T1000 (cell line): ENCODE data around the gene ZSCAN18.
"Not testable (repeated sequence)": the region's sequence is repeated elsewhere in the genome, so short reads cannot be mapped to it uniquely, and the experiment has no call there.

Source experiments
- DNase-seq: peaks from one replicate; lab custom pipeline; 2025; ENCODE audit warnings: mixed read lengths; lab: John Stamatoyannopoulos, UW

ZSCAN18 gene, protein sequence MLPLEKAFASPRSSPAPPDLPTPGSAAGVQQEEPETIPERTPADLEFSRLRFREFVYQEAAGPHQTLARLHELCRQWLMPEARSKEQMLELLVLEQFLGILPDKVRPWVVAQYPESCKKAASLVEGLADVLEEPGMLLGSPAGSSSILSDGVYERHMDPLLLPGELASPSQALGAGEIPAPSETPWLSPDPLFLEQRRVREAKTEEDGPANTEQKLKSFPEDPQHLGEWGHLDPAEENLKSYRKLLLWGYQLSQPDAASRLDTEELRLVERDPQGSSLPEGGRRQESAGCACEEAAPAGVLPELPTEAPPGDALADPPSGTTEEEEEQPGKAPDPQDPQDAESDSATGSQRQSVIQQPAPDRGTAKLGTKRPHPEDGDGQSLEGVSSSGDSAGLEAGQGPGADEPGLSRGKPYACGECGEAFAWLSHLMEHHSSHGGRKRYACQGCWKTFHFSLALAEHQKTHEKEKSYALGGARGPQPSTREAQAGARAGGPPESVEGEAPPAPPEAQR

DNA sequence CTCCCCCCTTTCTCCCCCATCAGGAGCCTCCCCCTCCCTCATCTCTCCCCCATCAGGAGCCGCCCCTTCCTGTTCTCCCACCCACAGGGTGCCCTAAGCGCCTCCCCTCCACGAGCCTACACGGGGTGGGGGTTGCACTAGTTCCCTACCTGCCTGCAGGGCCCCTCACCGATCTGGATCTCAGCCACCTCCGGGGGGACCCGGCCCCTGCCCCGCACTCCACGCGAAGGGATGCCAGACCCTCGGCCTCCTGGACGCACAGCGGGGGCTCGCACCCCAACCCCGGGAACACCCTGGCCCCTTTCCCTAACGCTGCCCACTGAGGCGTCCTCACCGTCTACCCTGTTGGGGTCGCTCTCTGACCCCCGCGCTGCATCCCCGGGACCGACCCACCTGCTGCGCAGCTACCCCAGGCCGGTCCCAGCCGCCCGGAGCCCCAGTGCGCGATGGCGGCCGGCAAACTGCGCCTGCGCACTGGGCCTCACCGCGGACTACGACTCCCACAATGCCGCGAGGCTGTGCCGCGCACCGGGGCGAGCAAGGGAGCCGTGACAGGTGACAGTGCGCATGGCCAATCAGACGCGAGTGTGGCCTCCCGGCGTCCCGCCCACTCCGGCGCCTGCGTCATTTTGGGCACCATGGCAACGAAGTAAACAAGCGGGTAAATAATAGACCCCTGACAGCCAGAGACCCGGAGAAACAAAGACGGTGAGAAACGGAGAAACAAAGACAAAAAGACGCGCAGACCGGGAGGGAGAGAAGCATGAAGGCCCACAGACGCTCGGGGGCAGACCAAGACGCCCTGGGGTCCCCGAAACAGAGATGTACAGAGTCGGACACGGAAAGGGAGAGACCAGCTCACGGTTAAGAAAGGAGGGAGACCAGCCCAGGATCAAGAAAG is at the start of gene ZSCAN18:
ZSCAN18 (minus strand) TSS at position 451 of the 901 bp plus-strand sequence. CDS start 7,964 bp downstream, outside the sequence.
- DNase-seq, result peak; percentile 99

DNA sequence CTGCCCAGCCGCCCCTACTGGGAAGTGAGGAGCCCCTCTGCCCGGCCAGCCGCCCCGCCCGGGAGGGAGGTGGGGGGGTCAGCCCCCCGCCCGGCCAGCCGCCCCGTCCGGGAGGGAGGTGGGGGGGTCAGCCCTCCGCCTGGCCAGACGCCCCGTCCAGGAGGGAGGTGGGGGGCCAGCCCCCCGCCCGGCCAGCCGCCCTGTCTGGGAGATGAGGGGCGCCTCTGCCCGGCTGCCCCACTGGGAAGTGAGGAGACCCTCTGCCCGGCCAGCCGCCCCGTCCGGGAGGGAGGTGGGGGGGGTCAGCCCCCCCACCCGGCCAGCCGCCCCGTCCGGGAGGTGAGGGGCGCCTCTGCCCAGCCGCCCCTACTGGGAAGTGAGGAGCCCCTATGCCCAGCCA is 49.4 kb upstream of the ZSCAN18 start:
- not testable (repeated sequence) for DNase-seq

DNA sequence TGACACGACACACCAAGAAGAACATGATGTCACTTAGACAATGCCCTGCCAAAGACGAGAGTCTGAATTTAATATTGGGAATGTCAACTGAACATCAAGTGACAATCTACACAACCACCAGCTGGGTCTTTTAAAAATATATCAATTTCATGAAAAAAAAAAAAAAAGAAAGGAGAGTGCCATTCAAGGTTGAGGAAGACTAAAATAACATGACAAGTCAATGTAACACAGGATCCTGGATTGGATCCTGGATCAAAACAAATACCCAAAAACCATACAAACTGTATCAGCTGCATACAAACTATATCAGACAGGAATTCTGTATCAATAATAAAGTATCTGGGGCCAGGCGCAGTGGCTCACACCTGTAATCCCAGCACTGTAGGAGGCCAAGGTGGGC is 47.8 kb upstream of the ZSCAN18 start:
- DNase-seq, result no peak

DNA sequence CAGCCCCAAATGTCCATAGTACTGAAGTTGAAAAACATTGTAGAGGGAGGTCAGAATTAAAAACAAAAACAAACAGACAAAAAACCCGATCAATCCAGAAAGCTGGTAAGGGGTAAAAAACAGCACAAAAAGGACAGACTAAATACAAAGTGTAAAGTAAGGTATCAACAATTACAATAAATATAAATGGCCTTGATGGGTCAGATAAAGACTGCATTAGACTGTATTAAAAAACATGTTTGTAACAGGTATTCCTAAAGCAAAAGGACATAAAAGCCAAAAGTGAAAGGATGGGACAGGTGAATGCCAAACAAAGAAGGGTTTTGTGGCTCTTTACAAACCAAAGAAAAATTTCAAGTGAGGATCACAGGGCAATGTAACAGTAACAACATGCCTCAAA is 36.2 kb upstream of the ZSCAN18 start:
- no peak for DNase-seq

DNA sequence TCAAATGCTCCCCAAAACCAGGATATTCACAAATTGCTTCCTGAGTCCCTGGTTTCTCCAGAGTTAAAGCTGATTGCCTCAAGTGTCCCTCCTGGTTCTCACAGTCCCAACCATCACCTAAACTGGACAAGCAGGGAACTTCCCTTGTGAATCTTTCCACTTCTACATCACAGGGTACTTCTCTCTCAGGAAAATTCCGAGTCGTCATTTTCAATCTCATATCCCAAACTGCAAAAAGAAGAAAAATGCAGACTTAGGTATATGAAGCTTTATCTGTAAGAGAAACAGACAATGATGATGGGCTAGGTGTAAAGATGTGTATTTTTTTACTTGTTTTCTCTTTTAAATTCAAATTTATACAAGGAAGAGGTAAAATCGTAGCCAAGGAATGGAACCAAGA is 31.3 kb upstream of the ZSCAN18 start:
- DNase-seq, result no peak

DNA sequence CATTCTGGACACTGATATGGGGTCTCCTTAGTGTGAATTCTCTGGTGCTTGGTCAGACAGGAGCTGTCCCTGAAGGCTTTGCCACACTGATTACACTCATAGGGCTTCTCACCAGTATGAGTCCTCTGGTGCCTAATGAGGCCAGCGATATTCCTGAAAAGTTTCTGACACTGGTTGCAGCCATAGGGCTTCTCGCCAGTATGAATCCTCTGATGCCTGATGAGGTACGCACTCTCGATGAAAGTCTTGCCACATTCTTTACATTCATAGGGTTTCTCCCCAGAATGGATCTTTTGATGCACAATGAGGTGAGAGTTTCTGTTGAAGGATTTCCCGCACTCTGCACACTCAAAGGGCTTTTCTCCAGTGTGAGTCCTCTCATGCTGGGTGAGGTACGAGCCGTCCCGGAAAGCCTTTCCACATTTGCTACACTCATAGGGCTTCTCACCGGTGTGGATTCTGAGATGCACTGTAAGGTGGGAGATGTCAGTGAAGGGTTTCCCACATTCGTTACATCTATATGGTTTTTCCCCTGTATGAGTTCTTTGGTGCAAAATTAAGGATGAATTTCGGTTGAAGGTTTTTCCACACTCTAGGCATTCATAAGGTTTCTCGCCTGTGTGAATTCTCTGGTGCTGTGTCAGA is 30.1 kb upstream of the ZSCAN18 start:
- no peak for DNase-seq

DNA sequence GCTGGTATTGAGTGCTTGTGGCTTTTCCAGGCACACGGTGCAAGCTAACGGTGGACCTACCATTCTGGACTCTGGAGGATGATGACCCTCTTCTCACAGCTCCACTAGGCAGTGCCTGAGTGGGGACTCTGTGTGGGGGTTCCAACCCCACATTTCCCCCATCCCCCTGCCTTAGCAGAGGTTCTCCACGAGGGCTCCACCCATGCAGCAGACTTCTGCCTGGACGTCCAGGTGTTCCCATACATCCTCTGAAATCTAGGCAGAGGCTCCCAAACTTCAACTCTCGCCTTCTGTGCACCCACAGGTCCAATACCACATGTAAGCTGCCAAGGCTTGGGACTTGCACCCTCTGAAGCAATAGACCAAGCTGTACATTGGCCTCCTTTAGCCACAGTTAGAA is 25.3 kb upstream of the ZSCAN18 start:
- no peak for DNase-seq

DNA sequence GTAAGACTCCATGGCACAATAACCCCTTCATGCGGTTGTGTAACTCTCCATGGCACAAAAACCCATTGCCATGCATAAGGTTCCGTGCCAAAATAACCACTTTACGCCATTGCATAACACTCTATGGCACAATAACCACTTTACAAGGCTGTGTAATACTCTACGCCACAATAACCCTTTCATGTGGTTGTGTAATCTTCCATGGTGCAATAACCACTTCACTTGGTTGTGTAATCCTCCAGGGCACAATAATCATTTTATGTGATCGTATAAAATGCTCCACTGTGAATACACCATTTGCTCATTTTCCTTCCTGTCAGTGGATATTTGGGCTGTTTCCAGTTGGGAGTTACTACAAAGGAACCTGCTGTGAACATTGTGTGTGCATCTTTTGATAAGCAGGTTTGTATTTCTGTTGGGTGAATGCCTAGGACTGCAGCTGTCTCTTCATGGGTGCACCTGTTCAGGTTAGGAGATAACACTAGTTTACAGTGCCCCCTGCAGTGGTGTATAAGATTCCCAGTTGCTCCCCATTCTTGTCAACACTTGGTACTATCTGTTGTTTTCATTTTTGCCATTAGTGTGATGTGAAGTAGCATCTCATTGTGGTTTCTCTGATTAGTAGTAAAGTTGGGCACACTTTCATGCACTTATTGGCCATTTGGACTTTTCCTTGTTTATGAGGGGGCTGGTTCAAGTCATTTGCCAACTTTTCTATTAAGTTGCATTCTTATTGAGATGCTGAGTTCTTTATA is 21.1 kb upstream of the ZSCAN18 start:
- DNase-seq, result peak; percentile 62

DNA sequence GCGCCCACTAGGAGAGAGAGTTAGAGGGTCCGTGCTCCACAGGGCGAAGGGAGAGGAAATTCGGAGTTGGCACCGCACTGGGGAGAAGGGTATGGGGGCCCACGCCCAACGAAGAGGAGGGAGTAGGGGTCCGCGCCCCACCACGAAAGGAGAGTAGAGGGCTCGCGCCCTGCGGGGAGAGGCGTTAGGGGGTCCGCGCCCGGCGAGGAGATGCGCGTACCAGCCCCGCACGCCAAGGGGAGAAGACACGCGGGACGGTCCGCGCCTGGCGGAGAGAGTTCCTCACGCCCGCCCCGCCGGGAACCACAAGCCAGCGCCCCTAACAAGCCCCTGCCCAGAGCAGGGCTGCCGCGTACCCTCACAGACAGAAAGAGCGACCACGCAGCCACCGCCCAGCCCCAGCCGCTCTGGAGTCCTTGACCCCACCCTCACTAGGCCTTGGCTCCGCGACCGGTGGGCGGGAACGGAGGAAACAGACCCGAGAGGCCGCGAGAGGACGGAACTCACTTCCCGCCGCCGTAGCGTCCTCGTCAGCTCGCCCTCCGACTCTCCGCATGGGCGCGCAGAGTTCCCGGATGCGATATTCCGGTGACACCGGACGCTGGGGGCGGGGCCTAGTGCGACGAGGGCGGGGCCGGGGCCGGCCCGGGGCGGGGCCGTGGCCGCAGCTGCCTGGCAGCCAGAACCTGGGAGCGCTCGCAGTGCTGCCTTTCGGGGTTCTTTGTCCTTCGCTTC is 20.0 kb upstream of the ZSCAN18 start:
- DNase-seq, result peak; percentile 87

DNA sequence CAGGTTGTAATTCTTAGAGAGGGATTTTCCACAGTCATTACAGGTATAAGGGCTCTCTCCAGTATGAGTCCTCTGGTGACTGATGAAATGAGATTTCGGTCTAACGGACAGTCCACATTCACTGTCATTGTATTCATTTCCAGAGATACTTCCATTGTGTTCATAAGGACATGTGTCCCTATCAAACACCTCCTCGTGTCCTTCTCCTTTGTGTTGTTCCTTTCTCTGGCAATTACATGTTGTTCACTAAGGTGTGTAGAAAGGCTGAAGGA is 10.5 kb upstream of the ZSCAN18 start:
- no peak for DNase-seq

DNA sequence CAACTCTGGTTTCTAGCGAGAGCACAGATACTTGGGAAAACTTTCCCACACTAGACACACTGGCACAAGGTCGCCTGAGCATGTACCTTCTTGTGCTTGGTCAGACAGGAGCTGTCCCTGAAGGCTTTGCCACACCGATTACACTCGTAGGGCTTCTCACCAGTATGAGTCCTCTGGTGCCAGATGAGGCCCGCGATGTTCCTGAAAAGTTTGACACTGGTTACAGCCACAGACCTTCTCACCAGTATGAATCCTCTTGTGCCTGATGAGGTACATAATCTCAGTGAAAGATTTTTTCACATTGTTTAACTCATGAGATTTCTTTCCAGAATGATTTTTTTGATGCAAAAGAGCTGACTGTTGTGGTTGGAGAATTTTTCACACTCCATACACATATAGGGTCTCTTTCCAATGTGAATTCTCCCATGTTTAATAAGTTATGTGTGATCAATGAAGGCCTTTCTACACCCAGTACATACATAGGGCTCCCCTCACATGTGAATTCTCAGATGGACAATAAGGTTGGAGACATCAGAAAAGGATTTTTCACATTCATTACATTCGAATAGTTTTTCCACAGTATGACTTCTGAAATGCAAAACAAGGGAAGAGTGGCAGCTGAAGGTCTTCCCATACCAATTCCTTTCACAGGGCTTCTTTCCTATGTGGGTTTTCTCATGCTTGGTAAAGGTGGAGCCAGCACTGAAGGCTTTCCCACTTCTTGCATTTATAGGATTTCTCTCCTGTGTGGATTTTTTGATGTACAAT is 9.9 kb upstream of the ZSCAN18 start:
- DNase-seq, result no peak

DNA sequence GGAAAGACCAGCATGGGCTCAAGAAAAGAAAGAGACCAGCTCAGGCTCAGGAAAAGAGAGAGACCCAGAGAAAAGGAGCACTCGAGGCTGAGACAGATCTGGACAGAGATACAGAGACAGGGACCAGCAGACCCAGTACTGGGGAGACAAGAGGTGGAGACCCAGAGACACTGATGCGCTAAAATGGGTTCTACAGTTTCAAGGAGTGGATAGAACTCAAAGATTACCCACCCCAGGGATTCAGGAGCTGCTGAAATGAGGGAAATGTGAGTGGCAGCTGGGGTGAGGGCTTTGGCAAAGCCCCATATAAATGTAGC is 609 bp upstream of the ZSCAN18 start:
- no peak for DNase-seq

DNA sequence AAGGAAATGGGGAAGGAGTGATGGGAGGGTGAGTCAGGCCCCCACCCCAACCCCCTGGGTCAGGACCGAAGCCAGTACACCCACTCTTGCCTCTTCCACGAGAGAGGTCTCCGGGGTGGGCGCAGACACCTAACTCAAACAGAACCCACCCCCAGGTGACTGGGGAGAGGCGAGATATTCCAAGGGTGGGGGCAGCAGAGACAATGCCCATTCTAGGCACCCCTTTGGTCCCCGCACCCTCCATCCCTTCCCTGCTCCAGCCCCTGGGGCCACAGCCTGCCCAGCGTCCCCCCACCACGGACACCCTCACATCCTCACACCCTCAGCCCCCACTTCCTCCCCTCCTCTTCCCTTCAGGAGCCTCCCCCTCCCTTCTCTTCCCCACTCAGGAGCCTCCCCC is 682 bp downstream of the ZSCAN18 start:
- no peak for DNase-seq

DNA sequence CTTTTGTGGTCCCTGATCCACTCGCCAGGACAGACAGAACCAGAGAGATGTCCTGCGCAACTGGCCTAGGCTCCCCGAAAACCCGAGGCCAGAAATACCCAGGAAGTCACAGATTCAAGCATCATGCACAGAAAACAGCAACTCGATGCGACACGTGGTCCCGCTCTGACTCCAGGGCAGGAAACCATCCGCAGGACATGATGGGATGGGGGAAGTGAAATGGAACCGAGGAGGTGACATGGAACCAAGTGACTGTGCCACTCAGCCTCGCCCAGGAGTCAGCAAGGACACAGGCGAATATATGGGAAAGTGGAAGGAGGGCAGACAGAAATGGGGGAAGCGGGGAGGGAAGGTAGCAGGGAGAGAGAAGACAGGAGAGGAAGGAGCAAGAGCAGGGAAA is 1.1 kb downstream of the ZSCAN18 start:
- DNase-seq, result no peak

DNA sequence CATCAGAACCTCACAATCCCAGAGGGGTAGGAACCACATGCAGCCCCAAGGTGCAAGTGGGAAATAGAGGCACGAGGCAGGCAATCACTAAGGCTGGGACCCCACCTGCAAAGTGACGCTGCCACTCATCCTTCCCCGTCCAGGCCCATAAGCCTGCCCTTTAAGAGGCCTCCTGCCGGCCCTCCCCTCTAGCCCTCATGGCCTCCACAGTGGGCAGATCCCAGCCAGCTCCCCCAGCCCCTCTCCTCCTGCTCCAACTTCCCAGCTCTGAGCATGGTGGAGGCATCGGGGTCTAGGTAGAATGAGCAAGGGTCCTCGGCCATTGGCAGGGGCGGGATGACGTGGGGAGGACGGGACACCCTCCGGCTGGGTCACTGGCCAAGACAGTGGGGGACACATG is 2.7 kb downstream of the ZSCAN18 start:
- no peak for DNase-seq

DNA sequence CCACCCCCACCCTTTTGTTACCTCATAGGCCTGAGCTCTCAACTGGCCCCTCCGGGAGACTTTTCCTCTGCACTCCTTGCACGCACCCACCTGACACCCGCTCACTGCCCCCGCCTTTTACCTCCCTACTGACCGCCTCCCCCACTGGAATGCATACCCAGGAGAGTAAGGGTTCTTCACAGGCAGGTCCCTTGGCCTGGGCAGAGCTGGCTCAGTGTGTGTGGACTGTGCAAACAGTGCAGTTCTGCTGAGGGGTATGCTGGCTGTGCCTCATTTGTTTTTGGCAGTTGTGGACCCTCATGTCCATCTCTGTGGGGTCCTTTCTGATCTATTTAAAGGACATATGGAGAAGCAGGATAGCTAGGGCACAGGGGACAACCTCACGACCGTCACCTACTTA is 5.0 kb downstream of the ZSCAN18 start:
- no peak for DNase-seq

DNA sequence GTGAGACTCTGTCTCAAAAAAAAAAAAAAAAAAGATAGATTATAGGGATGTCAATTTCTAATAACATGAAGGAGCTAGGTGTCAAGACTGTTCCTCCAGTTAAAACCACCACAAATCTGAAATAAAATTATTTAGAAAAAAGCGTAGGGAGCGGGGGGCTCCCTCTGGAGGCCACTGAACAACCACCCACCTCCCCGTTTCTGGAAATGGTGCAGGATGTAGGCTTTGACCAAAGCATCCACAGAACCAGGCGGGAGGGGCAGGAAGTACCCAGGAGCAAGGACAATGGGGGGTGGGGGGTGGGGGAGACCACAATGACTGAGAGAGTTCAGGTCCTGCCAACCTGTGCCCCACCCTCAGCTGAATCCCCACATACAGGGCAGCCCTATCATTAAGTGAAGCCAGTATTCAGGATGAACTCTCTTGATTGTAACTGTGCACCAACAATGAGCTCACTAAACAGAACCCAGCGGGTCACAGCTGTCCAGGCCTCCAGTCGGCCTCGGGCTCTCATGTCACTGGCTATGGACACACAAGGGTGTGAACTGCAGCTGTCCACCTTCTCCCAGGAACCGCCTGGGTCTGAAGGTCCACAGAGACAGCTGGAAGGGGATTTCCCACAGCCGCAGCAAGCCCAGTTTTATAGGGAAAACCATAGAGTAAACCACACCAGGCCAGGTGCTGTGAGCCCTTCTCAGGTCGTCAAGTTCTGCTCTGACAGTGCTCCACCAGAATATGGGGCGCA is 6.6 kb downstream of the ZSCAN18 start:
- DNase-seq, result no peak

DNA sequence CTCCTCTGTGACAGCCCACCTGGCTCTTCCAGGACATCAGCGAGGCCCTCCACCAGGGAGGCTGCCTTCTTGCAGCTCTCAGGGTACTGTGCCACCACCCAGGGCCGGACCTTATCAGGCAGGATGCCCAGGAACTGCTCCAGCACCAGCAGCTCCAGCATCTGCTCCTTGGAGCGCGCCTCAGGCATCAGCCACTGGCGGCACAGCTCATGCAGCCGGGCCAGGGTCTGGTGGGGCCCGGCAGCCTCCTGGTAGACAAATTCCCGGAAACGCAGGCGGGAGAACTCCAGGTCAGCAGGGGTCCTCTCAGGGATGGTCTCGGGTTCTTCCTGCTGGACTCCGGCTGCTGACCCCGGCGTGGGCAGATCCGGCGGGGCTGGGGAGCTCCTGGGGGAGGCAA is 8.2 kb downstream of the ZSCAN18 start:
- no peak for DNase-seq

DNA sequence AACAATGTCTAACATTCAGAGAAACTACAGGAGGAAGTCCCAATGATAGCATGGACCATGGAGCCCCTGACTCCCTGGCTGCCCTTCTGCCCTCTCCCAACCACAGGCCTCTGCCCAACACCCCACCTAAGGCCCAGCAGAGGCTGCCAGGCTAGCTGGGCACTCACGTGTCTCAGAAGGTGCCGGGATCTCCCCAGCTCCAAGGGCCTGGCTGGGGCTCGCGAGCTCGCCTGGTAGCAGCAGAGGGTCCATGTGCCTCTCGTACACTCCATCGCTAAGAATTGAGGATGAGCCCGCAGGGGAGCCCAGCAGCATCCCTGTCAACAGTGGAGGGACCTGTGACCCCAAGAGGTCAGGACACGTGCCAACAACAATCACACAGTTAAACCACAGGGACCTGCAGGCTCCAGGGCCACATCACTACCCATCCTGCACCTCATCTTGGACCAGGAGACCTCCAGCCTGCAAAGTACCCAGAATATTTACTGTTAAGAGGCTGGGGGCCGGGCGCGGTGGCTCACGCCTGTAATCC is 9.4 kb downstream of the ZSCAN18 start:
- no peak for DNase-seq
